Activated T-cell treated with anti-CD3 and anti-CD28 coated beads for 1 hour (primary cell): ENCODE results near the gene SLC12A8.

Experiments used
- DNase-seq: peaks from one replicate; pipeline ENCODE4 v3.0.0-alpha.2; 2020; ENCODE audit warnings: low read depth

SLC12A8 gene

DNA sequence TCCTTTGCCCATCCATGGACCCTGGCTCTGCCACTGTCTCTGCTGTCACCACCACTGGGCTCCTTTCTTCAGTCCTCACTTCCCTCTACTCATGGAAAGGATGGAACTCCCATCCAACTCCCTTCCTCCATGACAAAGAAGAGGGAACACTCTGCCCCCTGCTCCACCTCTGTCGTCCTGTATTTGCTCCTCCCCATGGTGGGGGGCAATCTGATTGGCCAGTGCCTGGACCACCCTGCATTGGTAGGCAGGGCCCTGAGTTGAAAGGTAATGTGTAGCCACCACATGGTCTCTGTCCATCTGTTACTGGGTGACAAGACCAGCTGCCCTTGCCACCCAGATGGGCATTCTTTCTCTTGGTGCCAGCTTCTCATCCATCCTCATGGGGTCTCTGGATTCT, 136.1 kb downstream of the SLC12A8 start:
- no peak for DNase-seq

DNA sequence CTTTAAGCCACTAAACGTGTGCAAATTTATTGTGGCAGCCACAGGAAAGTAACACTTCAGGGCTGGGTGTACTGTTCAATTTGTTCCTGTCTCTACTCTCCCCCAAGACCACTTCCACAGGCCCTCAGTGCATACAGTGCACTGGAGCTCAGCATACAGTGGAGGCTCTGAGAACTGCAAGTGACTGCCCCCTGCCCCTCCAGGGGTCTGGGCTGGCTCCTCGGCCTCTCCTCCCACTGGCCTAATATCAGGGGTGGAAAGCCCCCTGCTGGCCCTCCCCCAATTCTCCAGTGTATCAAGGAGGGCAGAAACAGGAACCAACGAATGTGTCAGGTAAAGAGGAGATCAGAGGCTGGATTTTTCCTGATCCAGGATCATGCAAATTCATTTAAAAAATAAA, 136.8 kb downstream of the SLC12A8 start:
- DNase-seq: no peak

DNA sequence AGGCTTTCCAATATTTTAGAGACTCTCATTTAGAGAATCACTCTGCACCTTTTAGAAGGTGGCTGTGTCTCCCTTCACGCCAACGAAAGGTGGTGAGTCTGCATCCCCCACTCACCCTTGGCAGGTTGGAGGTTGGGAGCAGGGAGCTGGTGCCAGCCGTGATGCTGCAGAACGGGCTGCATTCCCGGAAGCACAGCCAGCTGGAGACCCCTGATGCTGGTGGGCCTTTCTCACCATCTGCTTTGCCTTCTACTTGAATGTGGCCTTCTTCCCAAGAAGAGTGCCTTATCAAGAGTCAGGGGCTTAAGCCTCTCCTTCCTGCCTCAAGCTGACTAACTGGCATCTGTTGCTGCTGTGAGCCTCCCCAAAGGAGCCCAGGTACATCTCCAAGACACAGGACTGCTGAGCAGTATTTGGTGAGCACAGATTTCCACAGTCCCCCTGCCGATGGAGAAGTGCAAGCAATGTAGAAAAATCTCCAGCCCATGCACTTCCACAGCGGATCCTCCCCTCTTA, 139.1 kb downstream of the SLC12A8 start:
- no peak for DNase-seq

DNA sequence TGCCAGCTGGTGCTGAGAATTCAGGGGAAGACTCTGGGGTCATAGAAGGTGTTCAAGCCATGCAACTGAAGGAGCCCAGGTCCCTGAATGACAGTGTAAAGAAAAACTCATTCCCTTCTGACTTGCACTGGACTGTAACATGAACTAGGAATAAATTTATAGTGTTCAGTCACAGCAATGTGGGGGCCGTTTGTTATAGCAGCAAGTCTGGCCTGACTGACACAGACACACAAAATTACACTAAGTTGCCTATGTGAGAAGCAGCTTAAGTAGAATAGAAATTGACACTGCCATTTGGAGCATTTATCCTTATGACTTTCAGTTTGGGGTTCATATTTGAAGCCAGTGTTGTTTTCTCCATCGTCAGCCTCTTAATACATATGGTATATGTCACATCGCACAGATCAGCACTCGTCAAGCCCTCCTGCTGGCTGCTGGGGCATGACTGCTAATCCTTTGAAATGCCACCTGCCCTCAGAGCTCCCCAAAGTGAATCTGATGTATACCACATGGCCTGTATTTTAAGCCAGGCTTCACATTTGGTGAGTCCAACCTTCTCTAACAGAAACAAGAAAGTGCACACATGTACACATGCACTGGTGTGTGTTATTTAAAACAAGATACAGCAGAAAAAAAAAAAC, 139.7 kb downstream of the SLC12A8 start:
- no peak for DNase-seq

DNA sequence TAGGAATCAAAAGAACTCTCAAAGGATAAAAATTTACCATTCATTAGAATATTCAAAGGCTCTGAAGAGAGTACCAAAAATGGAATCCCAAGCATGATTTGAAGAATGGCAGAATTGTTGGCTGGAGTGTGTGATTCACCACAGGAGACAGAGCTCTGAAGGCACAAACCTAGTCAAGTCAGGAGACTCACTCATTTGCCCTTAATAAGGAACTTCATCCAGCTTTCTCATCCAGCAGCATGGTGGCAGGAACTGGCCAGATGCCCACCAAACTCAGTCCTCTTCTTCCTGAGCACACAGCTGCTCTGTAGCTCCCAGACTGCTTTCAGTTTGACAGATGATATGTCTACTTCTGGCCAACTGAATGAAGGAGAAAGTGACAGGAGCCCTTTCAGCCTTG, 140.2 kb downstream of the SLC12A8 start:
- DNase-seq: no peak

DNA sequence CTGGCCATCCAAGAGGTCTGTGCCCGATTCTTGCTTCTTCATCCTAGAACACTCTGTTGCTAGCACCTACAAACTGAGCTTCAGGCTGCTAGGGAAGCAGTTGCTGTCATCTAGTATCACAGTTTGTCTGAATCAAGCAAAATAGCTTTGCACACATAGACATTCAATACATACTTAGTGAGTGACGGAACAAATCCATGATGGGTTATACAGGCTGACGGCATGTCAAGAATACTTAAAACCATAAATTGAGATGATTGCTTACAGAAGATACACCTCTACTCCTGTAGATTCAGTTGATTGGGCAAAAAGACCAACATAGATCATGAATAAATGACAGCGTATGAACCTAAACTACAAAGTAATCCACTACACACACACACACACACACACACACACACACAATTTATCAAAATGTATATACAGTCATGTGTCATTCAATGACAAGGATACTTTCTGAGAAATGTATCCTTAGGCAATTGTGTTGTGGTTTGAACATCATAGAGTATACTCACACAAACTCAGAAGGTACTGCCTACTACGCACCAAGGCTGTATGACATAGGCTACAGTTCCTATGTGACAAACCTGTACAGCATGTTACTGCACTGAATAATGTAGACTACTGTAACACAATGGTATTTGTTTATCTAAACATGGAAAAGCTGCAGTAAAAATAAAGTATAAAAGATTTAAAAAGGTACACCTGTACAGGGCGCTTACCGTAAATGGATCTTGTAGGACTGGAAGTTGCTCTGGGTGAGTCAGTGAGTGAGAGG, 142.4 kb downstream of the SLC12A8 start:
- no peak for DNase-seq

DNA sequence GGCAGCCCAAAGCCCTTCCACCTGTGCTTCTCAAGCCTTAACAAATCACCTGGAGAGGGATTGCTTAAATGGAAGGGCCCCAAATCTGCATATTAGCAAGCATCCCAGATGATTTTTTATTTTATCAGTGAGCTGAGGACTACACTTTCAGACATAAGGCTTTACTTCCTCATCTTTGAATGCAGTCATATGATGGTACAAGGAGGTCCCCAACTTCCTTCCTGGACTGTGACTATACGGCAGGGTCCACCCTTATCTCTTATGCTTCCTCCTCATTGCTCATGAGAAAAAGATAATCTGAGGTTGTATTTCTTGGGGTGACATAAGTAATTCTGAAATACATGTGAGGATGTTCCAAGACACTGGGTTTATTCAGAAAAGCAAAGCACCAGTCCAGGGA, 143.1 kb downstream of the SLC12A8 start:
- no peak for DNase-seq

DNA sequence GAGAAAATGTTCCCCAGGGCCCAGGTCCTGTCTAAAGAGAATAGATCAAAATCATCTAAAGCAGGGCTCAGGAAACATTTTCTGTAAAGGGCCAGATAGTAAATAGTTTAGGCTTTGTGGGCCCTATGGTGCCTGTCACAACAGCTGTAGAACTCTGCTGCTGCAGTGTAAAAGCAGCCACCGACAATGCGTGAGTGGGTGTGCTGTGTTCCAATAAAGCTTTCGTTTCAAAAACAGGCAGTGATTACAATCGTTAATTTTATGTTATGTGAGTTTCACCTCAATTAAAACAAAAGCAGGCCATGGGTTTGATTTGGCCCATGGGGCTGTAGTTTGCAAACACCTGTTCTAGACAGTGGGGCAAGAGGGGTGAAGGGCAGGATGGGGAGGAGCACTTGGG, 144.3 kb downstream of the SLC12A8 start:
- DNase-seq: no peak

DNA sequence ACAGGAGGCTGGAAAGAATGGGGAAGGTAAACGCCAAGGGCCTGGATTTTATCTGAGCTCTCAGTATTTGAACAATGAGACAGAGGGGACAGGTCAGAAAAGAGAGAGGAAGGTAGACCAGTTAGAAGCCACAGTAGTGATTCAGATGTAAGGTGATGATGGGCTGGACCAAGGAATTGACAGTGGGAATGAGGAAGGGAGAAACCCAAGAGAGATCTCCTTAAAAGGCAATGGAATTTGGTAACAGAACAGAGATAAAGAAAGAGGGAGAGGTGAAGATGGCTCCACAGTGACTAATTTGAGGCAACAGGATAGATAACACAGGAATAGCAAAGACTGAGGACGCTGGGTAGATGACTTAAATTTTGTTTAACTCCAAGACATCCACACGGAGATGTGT, 145.3 kb downstream of the SLC12A8 start:
- DNase-seq: no peak

DNA sequence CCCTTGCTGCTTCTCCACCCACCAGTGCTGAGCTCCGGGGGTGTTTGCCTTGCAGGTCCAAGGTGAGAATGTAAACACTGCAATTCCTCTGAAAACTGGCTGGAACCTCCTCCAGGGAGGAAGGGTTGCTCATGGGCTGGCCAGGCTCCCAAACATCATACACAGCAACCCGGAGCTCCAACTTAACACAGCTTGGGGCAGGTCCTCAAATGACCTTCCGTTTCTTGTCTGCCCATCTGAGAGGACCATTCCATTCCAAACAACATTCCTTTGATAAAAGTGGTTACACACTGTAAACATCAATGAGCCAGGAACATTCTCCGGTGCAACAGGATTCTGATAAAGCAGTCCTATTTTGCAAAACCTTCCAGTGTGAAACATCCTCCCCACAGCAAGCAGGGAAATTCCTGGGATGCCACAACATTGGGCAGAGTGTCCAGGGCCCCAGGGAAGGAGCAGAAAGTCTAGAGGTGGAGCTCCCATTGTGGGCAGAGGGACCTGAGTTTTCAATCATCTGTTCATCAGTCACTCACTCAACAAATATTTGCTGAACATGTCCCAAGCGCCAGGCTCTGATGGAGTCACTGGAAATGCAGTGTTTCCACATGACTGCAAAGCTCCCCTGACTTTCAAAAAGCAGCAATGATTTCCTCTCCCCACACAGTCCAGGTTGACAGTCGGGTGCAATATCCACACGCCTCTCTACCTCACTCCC, 149.5 kb downstream of the SLC12A8 start:
- no peak for DNase-seq

DNA sequence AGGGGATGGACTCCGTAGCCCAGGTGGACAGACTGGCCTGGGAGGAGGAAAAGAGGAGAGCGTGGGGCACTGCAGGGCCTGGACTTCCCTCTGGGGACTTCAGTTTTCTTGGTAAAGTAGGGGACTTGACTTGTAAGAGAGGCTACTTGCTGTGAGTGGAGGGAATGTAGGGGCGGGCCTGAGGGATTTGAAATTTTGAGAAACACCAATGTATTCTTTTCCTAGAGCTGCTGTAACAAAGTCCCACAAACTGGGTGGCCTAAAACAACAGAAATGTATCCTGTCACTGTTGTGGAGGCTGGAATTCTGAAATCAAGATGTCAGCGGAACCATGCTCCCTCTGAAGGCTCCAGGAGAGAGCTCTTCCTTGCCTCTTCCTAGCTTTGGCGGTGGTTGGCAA, 150.9 kb downstream of the SLC12A8 start:
- DNase-seq: no peak

DNA sequence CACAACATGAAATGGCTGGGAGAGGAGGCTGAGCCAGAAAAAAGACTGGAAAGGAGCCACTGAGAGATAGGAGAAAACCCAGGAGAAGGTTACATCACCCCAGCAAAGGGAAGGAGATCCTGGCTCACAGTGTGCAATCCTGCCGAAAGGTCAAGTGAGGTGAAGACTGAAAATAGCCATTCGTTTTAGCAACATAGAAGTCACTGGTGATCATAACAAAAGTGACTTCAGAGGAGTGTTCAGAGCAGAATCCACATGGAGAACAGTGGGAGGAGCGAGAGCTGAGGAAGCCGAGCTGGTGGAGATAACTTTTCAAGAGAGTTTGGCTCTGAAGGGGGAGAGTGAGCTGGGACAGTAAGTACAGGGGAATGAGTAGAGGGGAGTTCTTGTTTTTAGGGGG, 151.4 kb downstream of the SLC12A8 start:
- DNase-seq: no peak

DNA sequence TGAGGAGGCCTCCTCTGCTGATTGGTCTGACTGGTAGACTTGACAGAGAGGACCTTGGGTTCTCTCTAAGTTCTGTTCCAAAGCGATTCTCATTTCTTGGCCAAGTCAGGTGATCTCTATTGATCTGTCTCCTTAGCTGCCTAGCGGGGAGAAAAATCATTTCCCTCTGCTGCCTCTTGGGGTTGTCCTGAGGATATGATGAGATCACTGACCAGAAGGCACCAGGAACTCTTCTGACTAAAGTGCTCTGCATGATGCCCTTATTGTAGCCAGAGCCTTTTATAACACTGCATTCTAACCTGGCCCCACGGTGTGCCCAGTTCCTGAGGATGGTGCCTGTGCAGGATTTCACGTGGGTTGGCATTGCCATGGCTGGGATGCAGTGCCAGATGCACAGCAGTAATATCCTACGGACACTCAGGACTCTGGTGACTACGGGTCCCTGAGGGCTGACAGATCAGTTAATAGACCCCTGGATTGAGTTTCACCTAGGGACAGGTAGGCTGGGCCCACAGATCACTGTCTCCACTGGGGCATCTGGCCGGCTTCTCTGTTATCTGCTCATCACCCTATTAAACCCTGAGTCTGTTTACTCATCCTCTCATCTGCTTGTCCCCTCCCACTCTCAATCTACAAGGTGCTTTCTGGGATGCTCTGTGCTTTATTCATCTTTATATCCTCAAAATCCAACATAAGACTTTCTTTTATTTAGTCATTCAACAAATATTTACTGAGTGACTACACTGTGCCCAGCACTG, 152.9 kb downstream of the SLC12A8 start:
- DNase-seq: no peak

DNA sequence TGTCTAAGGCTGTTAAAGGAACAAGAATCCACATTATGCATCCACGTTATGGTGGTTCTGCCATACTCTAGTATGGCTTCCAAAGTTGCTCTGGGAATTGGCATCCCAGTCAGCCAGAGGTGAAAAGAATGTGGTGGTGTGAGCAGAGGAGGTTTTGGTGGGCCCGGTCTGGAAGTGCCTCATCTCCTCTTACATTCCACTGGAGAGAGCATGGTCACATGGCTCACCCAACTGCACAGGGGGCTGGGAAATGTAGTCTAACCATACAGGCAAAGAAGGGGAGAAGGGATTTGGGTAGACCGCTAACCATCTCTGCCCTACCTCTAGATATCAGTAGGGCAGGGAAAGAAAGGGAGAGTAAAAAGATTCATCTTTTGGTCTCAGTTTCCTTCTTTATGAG, 153.6 kb downstream of the SLC12A8 start:
- DNase-seq: no peak

DNA sequence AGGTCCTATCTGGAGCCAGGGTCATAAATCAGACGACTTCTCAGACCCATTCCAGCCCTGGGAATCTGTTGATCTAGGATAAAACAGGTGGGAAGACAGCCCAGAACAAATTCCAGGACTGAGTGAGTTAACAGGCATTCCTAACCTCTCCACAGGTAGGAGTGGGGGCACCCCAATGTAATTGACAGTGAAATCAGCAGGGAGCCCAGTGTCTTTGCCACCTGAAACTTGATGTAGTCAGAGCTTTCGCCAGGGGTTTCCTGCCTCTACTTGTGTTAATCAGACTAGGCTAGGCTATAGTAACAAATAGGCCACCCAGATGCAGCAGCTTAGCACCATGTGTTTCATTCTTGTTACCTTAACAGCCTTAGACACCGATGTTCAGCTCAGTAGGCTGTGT, 154.0 kb downstream of the SLC12A8 start:
- DNase-seq: no peak

DNA sequence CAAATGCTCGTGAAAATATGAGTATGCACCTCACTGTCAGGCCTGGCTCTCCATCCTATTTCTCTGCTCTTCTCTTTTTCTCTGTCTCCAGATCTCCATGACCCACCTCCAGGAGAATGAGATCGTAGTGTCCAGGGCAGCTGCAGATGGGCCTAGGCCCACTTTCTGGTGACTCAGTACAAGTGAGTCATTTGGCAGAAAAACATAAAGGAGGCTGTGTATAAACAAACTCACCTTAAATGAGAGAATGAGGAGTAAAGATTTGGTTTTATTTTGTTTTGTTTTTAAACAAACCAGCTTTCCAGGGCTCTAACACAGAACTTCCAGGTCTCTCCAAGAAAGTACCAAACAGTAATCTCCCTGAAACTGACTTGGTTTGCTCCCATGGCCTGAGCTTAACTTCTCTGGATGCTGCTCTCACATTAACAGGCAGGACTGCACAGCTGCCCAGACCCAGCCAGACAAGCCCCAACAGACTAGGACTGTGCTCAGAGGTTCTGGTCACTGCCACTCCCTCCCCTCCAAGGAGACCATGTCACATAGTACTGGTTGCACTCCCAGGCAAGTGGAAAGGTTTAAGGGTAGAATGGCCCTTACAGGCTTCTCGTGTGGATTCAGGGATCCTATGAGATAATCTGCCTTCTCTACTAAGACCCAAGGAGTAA, 155.2 kb downstream of the SLC12A8 start:
- DNase-seq: no peak

DNA sequence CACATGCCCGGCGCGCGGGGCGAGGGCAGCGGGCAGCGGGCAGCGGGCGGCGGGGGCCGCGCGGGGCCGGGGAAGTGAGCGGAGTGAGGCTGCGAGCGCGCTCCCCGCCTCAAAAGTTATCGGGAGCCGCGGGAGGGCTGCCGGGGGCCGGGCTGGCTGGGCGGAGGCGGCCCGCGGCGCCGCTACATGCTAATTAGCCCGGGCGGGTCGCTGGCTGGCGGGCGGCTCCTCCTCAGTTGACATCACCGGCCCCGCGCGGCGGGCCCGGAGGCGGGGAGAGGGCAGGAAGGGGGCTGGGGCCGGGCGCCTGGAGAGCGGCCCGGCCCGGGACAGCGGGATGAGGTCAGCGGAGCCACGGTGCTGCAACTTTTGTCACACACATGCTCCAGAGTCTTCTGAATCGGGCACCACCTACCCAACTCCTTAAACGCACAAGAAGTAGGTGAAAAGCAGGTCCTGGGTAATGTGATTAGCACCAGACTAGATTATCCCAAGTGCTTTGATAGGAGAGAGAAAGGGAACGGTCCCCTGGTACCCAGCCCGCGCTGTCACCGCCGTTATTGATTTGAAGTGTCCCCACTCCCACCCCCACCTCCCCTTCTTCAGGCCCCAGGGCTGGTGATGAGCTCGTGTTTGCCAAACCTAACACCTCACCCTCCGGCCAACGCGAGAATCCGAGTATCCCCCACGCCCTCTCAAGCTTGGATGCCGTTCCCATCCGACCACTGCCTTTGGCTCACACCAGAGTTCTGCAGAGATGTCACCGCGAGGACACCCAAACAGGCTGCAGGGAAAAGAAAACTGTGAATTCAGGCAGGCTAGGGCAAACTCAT, 156.4 kb downstream of the SLC12A8 start, which contains the start of gene HEG1:
TSS of gene HEG1 (minus strand) at position 85 of the 833 bp plus-strand sequence. CDS start 107 bp downstream, outside the sequence.
- peak; percentile 65 for DNase-seq

DNA sequence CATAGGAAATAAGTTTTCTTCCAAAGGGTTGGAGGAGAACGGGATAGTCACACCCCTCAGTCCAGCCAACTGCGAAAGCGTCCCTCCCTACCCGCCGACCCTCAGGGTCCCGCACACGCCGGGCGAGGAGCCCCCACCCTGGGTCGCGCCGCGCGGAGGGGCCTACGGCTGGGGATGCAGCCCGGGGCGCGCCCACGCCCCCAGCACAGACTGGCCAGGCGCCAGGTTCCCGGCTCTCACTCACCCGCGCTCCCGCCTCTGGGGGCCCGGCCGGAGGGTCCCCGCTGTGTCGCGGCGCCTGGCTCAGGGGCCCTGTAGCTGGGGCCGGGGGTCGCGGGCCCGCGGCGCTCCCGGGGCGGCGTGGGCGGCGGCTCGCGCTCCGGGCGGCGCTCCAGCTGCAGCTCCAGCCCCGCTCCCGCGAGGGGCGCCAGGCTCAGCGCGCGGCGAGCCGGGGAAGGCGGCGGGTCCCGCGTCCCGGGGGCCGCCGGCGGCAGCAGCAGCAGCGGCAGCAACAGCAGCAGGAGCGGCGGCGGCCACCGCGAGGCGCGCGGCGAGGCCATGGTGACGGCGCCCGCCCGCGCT, 157.1 kb downstream of the SLC12A8 start:
- DNase-seq: peak; percentile 16

DNA sequence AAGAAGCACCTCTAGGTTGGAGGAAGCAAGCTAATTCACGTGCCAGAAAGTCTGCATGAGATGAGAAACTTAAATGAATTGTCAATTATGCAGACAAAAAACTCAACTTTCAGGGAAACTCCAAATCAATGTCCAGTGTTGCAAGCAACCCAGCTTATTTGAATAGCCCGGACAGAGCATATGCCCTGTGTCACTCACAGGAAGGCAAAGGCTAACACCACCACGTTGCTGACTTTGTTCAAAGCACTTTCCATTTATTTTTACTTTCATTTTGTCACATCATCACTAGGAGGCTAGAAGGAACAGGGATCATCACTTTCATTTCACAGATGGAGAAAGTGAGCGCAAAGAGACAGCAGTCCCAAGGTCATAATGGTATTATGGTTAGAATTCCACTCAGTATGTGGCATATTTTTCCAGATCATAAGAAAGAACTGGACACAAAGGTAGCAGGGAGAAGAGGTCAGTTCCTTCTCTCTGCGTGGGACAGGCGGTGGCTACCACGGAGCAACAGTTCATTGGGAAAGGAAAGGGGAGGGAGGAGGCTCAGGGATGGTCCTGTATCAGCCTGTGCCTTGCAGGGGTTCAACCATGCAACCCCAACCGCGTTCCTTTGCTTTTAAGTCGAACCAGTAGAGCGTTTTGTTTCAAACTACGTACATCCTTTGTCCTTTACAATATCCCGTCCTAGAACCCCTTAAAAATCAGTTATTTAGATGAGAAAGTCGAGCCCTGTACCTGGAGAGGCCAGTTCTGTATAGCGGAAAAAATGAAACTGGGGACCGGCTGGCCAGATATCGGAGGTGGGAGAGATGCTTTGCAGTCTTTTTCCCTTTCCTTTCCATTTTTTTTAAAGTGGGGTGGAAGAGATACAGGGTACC, 157.9 kb downstream of the SLC12A8 start:
- DNase-seq: no peak
